NCI-H2196 (cell line): ENCODE results near the gene TRAF4.

Source experiments
- DNase-seq: peaks from one replicate; lab custom pipeline; 2025; ENCODE audit not compliant: unreplicated experiment; lab: John Stamatoyannopoulos, UW

TRAF4 gene, protein sequence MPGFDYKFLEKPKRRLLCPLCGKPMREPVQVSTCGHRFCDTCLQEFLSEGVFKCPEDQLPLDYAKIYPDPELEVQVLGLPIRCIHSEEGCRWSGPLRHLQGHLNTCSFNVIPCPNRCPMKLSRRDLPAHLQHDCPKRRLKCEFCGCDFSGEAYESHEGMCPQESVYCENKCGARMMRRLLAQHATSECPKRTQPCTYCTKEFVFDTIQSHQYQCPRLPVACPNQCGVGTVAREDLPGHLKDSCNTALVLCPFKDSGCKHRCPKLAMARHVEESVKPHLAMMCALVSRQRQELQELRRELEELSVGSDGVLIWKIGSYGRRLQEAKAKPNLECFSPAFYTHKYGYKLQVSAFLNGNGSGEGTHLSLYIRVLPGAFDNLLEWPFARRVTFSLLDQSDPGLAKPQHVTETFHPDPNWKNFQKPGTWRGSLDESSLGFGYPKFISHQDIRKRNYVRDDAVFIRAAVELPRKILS

DNA sequence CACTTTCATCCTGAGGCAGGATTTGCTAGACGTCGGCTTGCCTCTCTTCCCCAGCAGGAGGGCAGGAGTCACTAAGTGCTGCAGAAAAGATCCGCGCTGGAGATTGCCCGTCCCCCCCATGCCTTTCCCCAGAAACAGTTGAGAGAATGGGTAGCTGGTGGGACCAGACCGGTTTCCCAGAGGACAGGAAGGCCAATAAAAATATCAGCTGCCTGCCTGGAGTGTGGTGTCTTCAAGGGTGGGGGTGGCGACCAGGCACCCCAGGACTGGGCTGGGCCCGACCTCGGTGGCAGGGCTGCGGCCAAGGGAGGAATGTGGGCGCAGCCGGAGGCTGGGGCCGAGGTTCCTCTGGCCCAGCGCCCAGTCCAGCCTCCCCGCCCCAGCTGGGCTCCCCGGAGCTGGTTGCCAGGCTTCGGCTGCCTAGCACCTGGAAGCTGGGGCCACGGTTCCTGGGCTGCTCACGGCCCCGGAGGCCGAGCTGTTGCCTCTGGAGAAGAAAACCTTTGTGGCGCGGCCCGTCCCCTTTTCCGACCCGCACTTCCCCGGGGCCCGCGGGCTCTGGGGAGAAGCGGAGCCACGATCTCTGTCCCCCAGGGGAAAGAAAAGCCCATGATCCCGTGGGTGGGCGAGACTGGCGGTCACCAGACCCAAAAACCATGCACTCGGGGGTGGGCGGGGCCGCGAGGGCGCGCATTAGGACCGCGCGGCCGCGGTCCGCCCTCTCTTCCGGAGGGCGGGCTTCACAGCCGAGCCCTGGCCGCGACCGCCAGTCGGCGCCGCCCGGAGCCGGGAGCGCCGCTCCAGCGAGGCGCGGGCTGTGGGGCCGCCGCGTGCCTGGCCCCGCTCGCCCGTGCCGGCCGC, at the start of gene TRAF4:
TSS of gene TRAF4 (plus strand) at position 769 of the 861 bp plus-strand sequence. CDS start 102 bp downstream, outside the sequence.
- peak; percentile 69 for DNase-seq

DNA sequence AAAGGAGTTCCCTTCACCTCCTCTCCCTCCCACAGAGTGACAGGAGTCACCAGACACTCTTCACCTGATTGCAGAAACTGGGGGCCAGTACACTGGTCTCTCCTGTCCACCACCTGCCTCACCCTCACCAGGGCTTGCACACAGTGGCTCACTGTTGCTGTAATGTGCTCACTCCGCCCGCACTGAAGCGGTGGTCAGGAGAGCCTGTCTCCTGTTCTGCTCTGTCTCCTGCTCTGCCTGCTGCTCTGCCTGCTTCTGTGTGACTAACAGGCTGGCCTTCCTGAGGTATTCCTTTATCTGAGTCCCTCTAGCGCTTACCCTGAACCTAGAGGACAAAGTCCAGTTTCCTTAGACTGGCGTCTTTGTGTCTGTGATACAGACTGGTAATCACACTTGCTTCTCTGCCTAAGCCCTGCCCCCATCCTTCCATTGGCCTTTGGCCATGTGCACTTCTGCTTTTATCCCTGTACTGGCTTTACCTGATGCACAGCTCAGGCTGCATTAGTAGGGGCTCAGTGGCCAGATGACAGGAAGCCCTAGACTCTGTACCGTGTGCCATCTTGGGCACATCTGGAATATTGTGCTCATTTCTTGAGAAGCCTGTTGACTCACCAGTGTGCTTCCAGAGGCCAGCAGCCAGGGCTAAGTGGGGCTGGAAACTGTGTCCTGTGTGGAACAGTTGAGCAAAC, 45.4 kb upstream of the TRAF4 start:
- DNase-seq, result no peak

DNA sequence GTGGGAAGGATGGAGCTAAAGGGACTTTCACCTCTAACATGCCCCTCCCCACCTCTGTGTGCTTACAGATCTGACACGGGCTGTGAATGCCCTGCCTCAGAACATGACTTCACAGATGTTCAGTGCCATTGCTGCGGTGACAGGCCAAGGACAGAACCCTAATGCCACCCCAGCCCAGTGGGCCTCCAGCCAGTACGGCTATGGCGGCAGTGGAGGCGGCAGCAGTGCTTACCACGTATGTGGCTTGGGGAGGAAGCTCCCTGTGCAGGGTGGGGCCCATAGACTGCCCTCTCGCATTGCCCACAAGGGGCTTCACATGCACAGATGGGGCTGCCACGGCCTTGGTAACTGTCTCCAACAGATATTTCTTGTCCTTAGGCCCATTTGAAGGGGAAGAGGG, 43.5 kb upstream of the TRAF4 start:
- no peak for DNase-seq

DNA sequence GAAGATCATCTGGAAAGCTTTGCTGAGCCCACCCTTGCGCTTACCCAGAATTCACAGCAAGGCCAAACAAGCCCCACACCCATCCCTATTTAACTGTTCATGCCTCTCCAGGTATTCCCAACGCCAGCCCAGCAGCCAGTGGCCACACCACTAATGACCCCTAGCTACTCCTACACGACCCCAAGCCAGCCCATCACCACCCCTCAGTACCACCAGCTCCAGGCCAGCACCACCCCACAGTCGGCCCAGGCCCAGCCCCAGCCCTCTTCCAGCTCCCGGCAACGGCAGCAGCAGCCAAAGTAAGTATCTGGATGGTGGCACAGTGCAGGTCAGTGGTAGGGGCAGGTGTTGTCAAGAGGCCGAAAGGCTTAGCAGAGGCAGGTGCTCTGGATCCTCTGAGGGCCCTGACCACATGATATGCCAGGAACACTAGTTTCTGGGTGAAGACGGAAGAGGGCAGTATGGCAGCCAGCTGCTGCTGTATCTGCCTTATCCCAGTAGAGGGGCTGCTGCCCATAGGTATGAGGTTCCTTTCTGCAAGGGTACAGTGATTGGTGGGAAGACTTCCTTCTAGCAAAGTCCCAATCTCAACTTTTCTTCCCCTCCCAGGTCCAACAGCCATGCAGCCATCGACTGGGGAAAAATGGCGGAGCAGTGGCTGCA, 42.9 kb upstream of the TRAF4 start:
- peak; percentile 45 for DNase-seq

DNA sequence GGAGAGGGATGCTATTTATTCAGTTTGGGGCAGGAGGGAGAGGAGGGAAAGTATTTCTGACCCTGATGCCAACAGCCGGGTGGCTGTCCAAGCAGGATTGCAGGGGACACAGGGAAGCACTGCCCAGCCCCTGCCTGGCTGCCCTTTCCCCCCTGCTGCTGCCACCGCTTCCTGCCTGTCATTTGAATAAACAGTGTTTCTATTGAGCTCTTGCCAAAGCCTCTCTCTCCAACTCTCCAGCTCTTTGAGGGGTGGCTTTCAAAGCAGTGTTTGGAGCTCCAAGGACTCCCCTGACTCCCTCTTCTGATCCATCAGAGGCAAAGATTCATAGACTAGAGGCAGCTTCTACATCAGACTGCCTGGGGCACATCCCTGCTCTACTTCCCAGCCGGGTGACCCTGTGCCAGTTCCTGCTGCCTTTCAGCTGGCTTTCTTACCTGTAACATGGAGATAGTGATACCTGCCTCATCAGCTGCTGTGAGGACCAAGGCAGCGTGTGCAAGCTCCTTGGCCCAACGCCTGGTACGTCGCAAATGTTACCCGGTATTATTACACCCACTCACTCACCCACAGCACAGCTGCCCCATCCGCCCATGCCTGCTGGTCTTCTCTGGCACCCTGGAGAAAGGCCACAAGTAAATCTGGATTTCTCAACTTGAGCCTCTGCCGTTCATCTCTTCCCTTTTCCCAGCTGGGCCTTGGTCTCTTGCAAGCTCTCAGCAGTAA, 41.6 kb upstream of the TRAF4 start:
- peak; percentile 60 for DNase-seq

DNA sequence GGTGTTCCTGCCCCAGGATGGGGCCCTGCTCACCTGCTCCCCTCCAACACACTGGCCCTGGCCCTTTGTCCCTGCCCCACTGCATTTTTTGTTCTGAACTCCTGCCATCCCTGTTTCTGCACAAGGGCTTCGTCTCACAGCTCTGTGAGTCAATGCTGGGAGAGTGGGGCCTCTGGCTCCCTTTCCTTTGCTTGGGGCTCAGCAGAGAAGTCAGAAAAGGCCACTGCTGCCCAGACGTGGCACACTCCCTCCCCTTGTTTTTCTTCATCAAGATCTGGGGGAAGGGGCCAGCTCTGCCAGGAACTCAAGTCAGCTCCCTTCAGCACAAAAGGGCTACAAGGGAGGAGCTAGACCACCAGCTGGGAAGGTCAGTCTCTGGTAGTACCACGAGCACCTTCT, 41.1 kb upstream of the TRAF4 start:
- DNase-seq, result no peak

DNA sequence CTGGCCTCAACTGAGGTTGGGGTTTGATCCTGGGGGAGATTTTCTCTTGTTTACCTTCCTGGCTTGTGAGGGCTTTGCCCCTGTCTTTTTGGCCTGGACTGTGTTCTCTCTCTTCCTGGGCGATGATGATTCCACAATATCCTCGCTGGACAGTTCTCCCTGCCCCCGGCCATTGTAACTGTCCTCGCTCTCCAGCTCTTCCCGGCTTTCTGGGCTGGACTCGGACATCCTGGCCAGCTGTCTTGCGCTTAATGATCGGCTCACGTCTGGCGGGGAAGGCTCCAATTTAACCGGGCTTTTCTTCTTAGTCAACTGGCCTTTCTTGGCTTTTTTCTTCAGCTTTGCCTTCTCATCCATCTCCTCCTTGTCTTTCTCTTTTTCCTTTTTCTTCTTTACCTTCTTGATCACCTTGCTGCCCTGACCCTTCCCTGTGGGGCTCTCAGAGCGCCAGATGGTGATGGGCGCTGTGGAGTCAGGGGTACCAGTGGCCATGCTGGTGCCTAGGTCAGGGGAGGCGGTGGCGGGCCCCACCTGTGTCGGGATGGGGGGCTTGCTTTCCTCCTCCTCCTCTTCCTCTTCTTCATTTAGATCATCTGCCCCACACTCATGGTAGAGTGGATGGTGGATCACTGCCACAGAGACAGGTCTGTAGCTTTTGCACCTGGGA, 40.1 kb upstream of the TRAF4 start:
- DNase-seq, result no peak

DNA sequence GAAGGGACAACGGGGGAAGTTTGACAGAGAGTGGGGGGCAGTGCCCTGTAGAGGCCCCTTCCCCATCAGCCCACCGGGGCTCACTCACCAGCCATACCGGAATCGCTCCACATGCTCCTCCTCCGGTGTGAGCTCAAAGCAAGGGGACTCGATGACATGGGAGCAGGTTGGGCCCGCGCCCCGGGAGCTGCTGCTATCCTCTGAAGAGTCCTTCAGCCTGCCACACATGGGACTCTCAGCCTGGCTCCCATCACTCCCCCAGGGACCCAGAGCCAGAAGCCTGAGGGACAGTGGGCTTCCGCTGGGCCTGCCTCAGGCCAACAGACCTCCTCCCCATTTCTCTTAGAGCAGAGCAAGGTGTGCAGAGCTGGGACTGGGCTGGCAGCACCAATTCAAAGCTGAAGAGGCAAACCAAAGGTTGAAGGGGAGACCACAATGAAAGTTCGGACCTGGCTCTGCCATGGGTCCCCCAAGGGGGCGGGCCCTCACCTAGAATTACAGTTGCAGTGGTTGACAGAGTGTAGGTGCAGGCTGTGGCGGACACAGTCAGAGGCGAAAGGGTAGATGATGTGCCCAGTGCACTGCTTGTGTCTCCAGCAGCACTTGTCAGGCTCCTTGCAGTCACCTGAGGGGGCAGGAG, 39.5 kb upstream of the TRAF4 start:
- DNase-seq, result no peak

DNA sequence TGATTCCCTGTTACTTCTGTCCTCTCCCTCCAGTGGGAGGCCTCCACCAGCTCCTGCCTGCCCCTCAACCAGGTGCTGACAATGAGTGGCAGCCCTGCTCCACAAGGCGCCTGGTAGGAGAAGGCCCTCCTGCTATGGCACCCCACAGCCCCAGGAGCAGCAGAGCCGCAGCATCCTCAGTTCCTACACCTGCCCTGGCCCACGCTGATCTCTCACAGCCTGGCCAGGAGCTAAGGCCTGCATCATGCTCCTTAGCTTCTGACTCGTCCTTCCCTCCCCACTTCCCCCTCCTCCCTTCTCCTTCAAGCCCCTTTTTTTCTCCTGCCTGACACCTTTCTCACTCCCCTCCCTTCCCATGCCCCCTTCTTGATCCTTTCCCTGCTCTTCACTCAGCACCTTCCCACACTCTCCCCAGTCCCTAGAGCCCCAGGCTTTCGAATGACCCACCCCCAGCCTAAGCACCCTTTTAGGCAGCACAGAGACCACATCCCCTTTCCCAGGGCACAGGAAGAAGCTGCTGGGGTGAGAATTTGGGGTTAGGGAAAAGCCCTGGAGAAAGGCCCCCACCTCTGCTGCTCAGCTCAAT, 38.6 kb upstream of the TRAF4 start:
- no peak for DNase-seq

DNA sequence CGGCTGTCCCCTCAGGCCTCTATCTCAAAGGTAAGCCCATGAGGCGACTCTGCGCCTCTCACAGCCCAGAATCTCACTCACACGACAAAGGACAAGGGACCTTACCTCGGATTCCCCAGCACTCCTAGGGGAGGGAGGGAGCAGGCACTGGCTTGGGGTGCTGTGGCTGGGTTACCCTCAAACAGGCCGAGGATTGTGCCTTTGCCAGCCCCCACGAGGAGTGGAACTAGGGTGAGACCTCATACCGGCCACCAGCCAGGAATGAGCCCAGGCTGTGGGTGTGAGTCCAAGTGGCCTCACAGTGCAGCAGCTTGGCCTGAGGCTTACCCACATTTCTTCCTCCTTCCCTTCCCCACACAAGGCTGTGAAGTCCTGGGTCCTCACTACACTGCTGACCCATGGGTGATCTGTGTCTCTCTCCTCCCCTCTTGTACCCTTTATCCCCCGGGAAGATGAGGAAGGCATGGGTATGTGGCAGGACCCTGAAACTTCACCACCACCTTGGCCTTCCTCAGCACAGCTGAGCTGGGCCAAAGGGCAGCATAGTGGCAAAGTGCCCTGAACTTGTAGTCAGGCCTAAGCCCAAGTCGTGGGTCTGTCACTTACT, 38.0 kb upstream of the TRAF4 start:
- DNase-seq, result no peak

DNA sequence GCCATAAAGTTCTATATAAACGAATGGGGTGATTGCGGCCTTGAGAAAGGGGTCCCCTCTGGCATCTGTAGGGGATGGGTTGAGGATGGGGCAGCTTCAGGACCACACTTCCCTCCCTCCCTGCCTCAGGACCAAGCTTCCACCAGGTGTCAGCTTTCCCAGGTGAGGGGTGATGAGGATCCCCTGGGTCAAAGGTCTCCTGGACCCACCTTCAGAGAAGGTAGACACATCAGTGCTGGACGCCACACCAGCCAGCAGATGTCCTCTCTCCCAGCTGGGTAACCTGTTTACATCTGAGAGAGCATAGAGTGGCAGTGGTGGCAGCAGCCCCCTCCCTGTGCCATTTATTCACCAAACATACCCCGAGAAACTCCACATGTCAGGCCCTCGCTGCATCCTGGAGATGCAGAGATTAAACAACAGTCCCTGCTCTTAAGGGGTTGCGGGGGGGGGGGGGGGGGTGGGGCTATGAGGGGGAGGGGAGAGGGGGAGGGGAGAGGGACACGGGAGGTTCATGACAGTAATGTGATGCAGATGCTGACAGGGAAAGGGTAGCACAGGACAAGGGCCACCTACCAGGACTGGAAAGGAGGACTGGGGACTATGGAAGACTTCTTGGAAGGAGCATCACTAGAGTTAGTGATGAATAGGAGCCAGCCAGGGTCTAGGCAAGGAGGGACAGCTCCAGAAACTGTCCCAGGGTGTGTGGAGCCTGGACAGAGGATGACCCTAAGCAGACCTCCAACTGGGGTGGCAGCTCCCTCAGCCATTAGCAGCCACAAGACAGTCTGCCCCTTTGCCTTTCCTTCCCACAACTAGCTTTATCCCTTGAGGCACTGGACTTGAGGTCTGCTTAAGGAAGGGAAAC, 37.1 kb upstream of the TRAF4 start:
- no peak for DNase-seq

DNA sequence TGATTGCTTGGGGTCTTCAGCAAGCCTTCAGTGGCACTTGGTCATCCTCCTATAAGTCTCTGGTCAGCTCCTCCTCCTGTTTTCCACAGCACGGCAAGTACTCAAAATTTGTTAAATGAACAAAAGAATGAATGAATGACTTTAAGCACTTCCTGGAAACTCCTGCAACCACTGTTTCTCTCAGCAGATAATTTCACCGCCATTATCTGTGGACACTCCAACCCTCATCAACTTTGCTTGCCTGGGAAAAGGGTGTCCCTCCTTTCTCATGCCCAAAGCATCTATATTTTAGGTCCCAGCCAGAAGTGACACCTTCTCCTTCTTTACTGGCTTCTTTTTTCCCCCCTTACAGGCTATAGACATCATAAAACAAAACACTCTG, 36.5 kb upstream of the TRAF4 start:
- DNase-seq, result no peak

DNA sequence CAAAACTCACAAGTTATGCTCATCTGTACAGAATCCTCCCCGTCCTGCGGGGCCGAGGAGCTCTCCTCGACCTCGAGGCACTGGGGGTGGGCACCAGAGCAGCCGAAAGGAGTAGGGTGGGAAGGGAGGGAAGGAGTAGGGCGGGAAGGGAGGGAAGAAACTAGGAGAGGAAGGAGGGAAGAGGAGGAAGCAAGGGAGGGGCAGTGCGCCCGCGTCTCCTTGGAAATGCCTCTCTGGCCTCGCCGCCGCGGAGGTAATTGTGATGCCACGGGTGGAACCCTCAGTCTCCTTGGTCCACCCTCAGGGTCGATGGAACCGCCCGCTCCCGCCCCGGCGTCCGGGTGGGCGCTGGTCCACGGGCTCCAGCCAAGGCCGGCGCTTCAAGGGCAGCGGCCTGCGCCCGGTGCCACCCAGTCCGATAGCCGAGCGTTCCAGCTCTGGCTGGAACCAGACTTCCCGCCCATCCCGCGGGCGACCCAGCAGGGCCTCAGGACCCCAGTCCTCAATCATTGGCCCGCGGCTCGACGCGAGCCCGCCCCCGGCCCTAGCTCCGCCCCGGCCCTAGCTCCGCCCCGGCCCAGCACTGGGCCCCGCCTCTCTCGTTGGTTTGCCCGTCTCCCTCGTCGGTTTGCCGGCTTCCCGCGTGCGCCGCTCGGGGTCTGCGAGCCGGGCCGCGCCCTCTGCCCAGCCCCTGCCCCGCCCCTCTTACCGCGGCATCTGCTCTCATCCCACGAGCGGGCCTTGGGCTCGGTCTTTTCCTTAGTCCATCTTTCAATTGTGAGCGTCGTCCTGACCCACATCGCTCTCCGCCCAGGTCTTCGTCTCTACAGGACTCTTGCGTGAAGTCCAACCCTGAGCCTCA, 32.7 kb upstream of the TRAF4 start:
- DNase-seq, result peak; percentile 74

DNA sequence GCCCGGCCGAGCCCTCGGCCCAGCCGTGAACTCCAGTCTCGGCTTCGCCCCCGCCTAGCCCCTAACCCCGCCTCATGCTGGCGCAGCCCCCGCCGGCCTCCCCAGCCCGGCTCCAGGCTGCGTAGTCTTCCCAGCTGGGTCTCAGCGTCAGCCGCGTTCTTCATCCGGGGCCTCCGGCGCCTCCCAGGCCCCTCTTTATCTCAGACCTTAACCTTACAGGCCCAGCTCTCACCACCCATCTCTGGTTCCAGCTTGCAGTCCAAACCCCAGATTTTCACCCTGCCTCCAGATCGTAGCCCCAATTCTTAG, 32.1 kb upstream of the TRAF4 start, which contains the start of gene PROCA1:
TSS of gene PROCA1 (minus strand) at position 166 of the 309 bp plus-strand sequence. CDS start 228 bp downstream, outside the sequence.
- no peak for DNase-seq

DNA sequence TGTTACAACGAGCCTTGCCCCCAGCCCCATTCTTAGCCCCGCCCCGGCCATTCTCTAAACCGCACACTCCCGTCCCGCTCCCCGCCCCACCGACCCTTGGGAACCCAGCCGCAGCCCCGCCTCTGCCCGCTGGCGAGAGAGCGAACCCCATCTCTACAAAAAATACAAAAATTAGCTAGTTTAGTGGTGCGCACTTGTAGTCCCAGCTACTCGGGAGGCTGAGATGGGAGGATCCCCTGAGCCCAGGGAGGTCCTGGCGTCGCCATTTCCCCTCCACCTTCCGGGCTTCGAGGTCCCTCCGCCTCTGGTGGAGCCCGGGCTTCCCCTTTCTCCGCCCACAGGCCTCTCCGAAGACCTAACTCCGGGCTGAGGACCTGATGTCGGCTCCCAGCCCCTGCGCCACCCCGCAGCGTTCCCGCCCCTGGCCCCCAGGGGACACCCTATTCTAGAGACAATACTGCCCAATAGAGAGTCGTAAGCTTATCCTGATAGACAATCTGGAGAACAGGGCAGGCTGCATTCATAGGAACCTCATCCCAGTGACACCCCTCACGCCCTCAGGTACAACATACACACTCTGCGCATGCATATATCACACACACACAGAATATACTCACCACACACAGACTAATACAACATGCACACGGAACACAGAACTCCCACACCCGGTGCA, 31.6 kb upstream of the TRAF4 start:
- DNase-seq, result no peak
